Stomach (tissue), 4 donors: ENCODE data around the gene ASTN1.

Experiments
- CTCF ChIP-seq, 7 experiments: fragments of 450-650 bp in 4 of 7; fragments of 200-600 bp in 3 of 7; sonication (generic) in 3 of 7; IDR thresholded peaks; one replicate each; pipeline ENCODE4 v1.5.1; 2016 to 2019; ENCODE audit warnings: antibody characterized with exemption in 7 of 7, control low read depth in 2 of 7, mild to moderate bottlenecking in 1 of 7
- EP300 ChIP-seq: sonication (generic); formaldehyde crosslinking; IDR thresholded peaks from one replicate; pipeline ENCODE4 v1.6.1; 2017; ENCODE audit warnings: antibody characterized with exemption

- TF ChIP-seq EP300, result no peak
- no peak for TF ChIP-seq CTCF (IDR thresholded peaks at IDR 0.05)
These were observed 287.5 kb downstream of the ASTN1 start for GRCh38 chr1:176876966-176877515.
